Measurements from ENCODE around the gene NKX1-2. TPM values are rescaled to one million over a fixed set of nuclear protein-coding genes. Genes with fewer than 3 reads are reported as not detected.

The NKX1-2 gene
- total RNA-seq, 4 donors from 2014 or later: 0.59 to 2.3 (median 1.2) TPM

GRCh38 chr10:124464028-124464965, 14.5 kb upstream of the NKX1-2 start:
- Histone ChIP-seq H3K9me3 (no peaks in the 10 kb centered on the region), H3K4me3 (no peak overlapping the region), H3K27ac (no peak overlapping the region), H3K27me3 (no peaks in the 10 kb centered on the region), H3K36me3 (no peaks in the 10 kb centered on the region), H3K4me1 (peaks cover 3 to 38% (median 3%) of the 10 kb centered on the region in 3 donors)
- TF ChIP-seq POLR2A (IDR thresholded peaks at IDR 0.05) (no peak), CTCF (IDR thresholded peaks at IDR 0.05) (no peak)
- intact Hi-C loops (cut with DNase I): no loop called here
- WGBS, 2 donors: 81 to 98% methylated on average over 5 to 7 of the region's 9 CpGs
- no peak for DNase-seq

- H3K27me3 ChIP-seq: no peaks in the 10 kb centered on the region
- no peaks in the 10 kb centered on the region for H3K9me3 ChIP-seq
- TF ChIP-seq CTCF (IDR thresholded peaks at IDR 0.05) (no peak), POLR2A (IDR thresholded peaks at IDR 0.05) (no peak)
- no peak for DNase-seq
- no peaks in the 10 kb centered on the region for H3K36me3 ChIP-seq
- WGBS, 2 donors: 72 to 76% methylated on average over 8 of the region's 8 CpGs
- peak overlapping the region; percentile 89 to 96 (median 93) for H3K27ac ChIP-seq
- intact Hi-C loops (cut with DNase I): no loop called here
- peaks cover 3 to 49% (median 3%) of the 10 kb centered on the region in 3 donors for H3K4me1 ChIP-seq
- peak overlapping the region; percentile 70 to 96 (median 84) for H3K4me3 ChIP-seq
Measured at GRCh38 chr10:124462348-124462695, 12.5 kb upstream of the NKX1-2 start.

GRCh38 chr10:124461642-124462347, 12.0 kb upstream of the NKX1-2 start, which contains the start of gene LHPP:
LHPP (plus strand) TSS chr10:124461823; CDS start chr10:124461863, 40 bp downstream.
- intact Hi-C loops (cut with DNase I): no loop called here
- Histone ChIP-seq H3K4me1 (peaks cover 3 to 49% (median 3%) of the 10 kb centered on the region in 3 donors), H3K27ac (peak within 1 kb of the TSS; percentile 89 to 96 (median 93)), H3K27me3 (no peaks in the 10 kb centered on the region), H3K9me3 (no peaks in the 10 kb centered on the region), H3K36me3 (no peaks in the 10 kb centered on the region), H3K4me3 (peak within 1 kb of the TSS; percentile 70 to 96 (median 84))
- DNase-seq: peak; percentile 22
- TF ChIP-seq POLR2A (IDR thresholded peaks at IDR 0.05) (peak in 2 of 4 donors; percentile 27 to 62), CTCF (IDR thresholded peaks at IDR 0.05) (peak; percentile 40 to 73 (median 66))
- WGBS, 2 donors: 2 to 6% methylated on average over 12 to 21 of the region's 81 CpGs

- H3K27me3 ChIP-seq: peaks cover 0 to 11% (median 0%) of the 10 kb centered on the region in 4 donors
- intact Hi-C loops (cut with DNase I): no loop called here
- no peak overlapping the region for H3K4me3 ChIP-seq
- WGBS, 2 donors: 83% methylated on average over 2 of the region's 5 CpGs; no CpG with 5 or more reads in 1 of the 2 donors
- no peak overlapping the region for H3K27ac ChIP-seq
- H3K9me3 ChIP-seq: no peaks in the 10 kb centered on the region
- no peak for DNase-seq
- H3K4me1 ChIP-seq: peaks cover 3 to 43% (median 3%) of the 10 kb centered on the region in 3 donors
- TF ChIP-seq CTCF (IDR thresholded peaks at IDR 0.05): no peak
- no peak for TF ChIP-seq POLR2A (IDR thresholded peaks at IDR 0.05)
- H3K36me3 ChIP-seq: no peaks in the 10 kb centered on the region
Measured at GRCh38 chr10:124460144-124460543, 10.3 kb upstream of the NKX1-2 start.
